Measurements from ENCODE around the gene AQR. TPM values are rescaled to one million over a fixed set of nuclear protein-coding genes. Genes with fewer than 3 reads are reported as not detected.

The AQR gene
- total and polyA plus RNA-seq, 10 of the 15 experiments (the other 5 are each of a cell fraction or from before 2014, with no cell fraction given): 18.2 to 53.5 (median 32.6) TPM

DNA sequence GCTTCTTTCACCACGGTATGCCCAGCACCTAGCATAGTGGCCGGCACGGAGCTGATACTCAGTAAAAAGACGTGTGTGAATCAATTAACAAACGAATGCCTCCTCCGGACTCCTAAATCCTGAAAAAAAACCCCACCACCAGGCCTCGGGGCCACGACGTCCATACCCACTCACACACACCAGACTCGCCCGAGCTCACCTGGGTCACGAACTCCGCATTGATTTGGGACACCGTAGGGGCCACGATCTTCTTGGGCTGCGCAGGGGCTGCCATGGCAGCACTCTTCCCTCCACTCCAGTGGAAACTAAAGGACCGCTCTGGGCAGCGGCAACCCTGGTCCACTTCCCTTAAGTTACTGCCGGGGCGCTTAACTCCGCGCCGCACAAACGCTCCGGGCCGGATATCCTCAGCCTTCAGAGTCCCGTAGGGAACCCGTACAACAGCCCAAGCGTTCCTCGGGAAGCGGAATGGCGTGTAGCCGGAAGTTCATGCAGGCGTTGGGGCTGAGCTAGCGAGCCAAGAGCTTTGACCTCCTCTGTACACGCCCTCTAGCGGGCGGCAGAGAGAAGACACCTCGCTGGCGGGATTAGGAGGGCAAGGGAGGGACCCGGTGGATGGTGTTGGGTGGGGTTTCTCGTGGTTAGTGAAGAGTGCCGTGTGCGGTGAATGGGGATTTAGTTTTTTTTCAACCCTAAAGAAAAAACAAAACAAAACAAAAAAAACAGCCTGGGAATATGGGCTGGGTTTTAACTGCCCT, at the start of gene AQR (continued):
- TF ChIP-seq EP300 (IDR thresholded peaks at IDR 0.05; ENCODE audit: borderline replicate concordance in 1 of 2, control insufficient read depth in 1 of 2, low read depth in 2 of 2, low read length in 2 of 2) (no peak; a peak in 1 of 4 replicates), NFYA (IDR thresholded peaks at IDR 0.05; ENCODE audit: borderline replicate concordance, low read depth, low read length) (no peak), RB1 (IDR thresholded peaks at IDR 0.05; ENCODE audit: borderline replicate concordance) (peak; percentile 93; the same call in 1 of the 2 replicates), STAT1 (conservative IDR thresholded peaks at IDR 0.05) (peak; percentile 93), ATF7 (IDR thresholded peaks at IDR 0.05; ENCODE audit: low read depth) (peak; percentile 76; the same call in 1 of the 2 replicates), MTA2 (IDR thresholded peaks at IDR 0.05; ENCODE audit: low read depth) (peak; percentile 14; the same call in 1 of the 2 replicates), NR2C1 (IDR thresholded peaks at IDR 0.05) (peak; percentile 87), POLR2AphosphoS2 (IDR thresholded peaks at IDR 0.05; ENCODE audit: low read depth, low read length) (peak; percentile 92), KAT2A (conservative IDR thresholded peaks at IDR 0.05; ENCODE audit: control insufficient read depth, low read depth, low read length) (no peak), IKZF1 (conservative IDR thresholded peaks at IDR 0.05) (peak; percentile 93), SIX5 (IDR thresholded peaks at IDR 0.05; ENCODE audit: low read depth, low read length, severe bottlenecking) (peak; percentile 78), CBX3 (IDR thresholded peaks at IDR 0.05; ENCODE audit: borderline replicate concordance, low read depth) (no peak), RAD51 (IDR thresholded peaks at IDR 0.05) (no peak), MEF2A (IDR thresholded peaks at IDR 0.05; ENCODE audit: insufficient read depth, low read depth, low read length) (peak; percentile 70), BHLHE40 (IDR thresholded peaks at IDR 0.05; ENCODE audit: borderline replicate concordance in 1 of 2, low read depth in 2 of 2, low read length in 1 of 2) (peak; percentile 20 to 62; a peak in 3 of 4 replicates), ESRRA (IDR thresholded peaks at IDR 0.05; ENCODE audit: low read length) (no peak; the same call in 1 of the 2 replicates)
- TF ChIP-seq, protein P1, sequence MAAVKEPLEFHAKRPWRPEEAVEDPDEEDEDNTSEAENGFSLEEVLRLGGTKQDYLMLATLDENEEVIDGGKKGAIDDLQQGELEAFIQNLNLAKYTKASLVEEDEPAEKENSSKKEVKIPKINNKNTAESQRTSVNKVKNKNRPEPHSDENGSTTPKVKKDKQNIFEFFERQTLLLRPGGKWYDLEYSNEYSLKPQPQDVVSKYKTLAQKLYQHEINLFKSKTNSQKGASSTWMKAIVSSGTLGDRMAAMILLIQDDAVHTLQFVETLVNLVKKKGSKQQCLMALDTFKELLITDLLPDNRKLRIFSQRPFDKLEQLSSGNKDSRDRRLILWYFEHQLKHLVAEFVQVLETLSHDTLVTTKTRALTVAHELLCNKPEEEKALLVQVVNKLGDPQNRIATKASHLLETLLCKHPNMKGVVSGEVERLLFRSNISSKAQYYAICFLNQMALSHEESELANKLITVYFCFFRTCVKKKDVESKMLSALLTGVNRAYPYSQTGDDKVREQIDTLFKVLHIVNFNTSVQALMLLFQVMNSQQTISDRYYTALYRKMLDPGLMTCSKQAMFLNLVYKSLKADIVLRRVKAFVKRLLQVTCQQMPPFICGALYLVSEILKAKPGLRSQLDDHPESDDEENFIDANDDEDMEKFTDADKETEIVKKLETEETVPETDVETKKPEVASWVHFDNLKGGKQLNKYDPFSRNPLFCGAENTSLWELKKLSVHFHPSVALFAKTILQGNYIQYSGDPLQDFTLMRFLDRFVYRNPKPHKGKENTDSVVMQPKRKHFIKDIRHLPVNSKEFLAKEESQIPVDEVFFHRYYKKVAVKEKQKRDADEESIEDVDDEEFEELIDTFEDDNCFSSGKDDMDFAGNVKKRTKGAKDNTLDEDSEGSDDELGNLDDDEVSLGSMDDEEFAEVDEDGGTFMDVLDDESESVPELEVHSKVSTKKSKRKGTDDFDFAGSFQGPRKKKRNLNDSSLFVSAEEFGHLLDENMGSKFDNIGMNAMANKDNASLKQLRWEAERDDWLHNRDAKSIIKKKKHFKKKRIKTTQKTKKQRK (IDR thresholded peaks at IDR 0.05; ENCODE audit: low read depth, low read length): no peak
- TF ChIP-seq, protein P2, sequence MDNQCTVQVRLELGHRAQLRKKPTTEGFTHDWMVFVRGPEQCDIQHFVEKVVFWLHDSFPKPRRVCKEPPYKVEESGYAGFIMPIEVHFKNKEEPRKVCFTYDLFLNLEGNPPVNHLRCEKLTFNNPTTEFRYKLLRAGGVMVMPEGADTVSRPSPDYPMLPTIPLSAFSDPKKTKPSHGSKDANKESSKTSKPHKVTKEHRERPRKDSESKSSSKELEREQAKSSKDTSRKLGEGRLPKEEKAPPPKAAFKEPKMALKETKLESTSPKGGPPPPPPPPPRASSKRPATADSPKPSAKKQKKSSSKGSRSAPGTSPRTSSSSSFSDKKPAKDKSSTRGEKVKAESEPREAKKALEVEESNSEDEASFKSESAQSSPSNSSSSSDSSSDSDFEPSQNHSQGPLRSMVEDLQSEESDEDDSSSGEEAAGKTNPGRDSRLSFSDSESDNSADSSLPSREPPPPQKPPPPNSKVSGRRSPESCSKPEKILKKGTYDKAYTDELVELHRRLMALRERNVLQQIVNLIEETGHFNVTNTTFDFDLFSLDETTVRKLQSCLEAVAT (IDR thresholded peaks at IDR 0.05): no peak; the same call in 1 of the 2 replicates
- TF ChIP-seq, protein P3, sequence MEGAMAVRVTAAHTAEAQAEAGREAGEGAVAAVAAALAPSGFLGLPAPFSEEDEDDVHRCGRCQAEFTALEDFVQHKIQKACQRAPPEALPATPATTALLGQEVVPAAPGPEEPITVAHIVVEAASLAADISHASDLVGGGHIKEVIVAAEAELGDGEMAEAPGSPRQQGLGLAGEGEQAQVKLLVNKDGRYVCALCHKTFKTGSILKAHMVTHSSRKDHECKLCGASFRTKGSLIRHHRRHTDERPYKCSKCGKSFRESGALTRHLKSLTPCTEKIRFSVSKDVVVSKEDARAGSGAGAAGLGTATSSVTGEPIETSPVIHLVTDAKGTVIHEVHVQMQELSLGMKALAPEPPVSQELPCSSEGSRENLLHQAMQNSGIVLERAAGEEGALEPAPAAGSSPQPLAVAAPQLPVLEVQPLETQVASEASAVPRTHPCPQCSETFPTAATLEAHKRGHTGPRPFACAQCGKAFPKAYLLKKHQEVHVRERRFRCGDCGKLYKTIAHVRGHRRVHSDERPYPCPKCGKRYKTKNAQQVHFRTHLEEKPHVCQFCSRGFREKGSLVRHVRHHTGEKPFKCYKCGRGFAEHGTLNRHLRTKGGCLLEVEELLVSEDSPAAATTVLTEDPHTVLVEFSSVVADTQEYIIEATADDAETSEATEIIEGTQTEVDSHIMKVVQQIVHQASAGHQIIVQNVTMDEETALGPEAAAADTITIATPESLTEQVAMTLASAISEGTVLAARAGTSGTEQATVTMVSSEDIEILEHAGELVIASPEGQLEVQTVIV (IDR thresholded peaks at IDR 0.05; ENCODE audit: borderline replicate concordance, partially characterized antibody): peak; percentile 63

Data from GM12878 (cell line).